ENCODE results near the gene ATP5PD.
A peak's percentile ranks its signal among the peaks of the same experiment; 100 is the strongest.
"Not testable (repeated sequence)": the region's sequence is repeated elsewhere in the genome, so short reads cannot be mapped to it uniquely, and the experiment has no call there.

The ATP5PD gene

GRCh38 chr17:75020331-75021110, 26.2 kb downstream of the ATP5PD start:
- no peak for DNase-seq
- ATAC-seq = no peak

- no peak for DNase-seq
- no peak for ATAC-seq
These were observed 27.1 kb downstream of the ATP5PD start for GRCh38 chr17:75019710-75020109.

GRCh38 chr17:75019146-75019545, 27.6 kb downstream of the ATP5PD start:
- no peak for DNase-seq
- no peak for ATAC-seq

GRCh38 chr17:75013092-75013559, 33.6 kb downstream of the ATP5PD start:
- no peak for ATAC-seq
- no peak for DNase-seq

- DNase-seq (peak; percentile 88), ATAC-seq (peak; percentile 94)
These were observed 34.2 kb downstream of the ATP5PD start, which contains the start of gene MRPL58 for GRCh38 chr17:75012346-75013091. Gene MRPL58, plus strand, starts transcription at chr17:75012670. Its CDS starts 17 bp downstream, at chr17:75012687.

GRCh38 chr17:75012096-75012345, 34.7 kb downstream of the ATP5PD start:
- no peak for DNase-seq
- no peak for ATAC-seq

- ATAC-seq (no peak), DNase-seq (no peak)
These were observed 35.2 kb downstream of the ATP5PD start for GRCh38 chr17:75011401-75012095.

GRCh38 chr17:75010683-75011400, 35.9 kb downstream of the ATP5PD start:
- peak; percentile 15 for ATAC-seq
- peak; percentile 32 for DNase-seq

GRCh38 chr17:75009139-75009724, 37.5 kb downstream of the ATP5PD start:
- DNase-seq (no peak), ATAC-seq (no peak)

- DNase-seq (no peak), ATAC-seq (no peak)
These were observed 38.4 kb downstream of the ATP5PD start for GRCh38 chr17:75008373-75008772.

GRCh38 chr17:75006653-75007052, 40.1 kb downstream of the ATP5PD start:
- DNase-seq (no peak), ATAC-seq (no peak)

GRCh38 chr17:75006084-75006483, 40.7 kb downstream of the ATP5PD start:
- not testable (repeated sequence) for ATAC-seq, DNase-seq

GRCh38 chr17:75005291-75005690, 41.5 kb downstream of the ATP5PD start:
- DNase-seq = no peak
- no peak for ATAC-seq

GRCh38 chr17:75004371-75004770, 42.4 kb downstream of the ATP5PD start:
- DNase-seq = no peak
- no peak for ATAC-seq

GRCh38 chr17:75003957-75004355, 42.8 kb downstream of the ATP5PD start:
- ATAC-seq = no peak
- DNase-seq = no peak

- DNase-seq = no peak
- ATAC-seq = no peak
These were observed 43.5 kb downstream of the ATP5PD start for GRCh38 chr17:75003070-75003956.

- ATAC-seq (peak; percentile 29), DNase-seq (no peak)
These were observed 44.6 kb downstream of the ATP5PD start for GRCh38 chr17:75001915-75002843.

- ATAC-seq (no peak), DNase-seq (no peak)
These were observed 47.2 kb downstream of the ATP5PD start for GRCh38 chr17:74999523-74999922.

- no peak for DNase-seq
- no peak for ATAC-seq
These were observed 48.0 kb downstream of the ATP5PD start for GRCh38 chr17:74998783-74999182.

- no peak for ATAC-seq
- no peak for DNase-seq
These were observed 50.9 kb downstream of the ATP5PD start for GRCh38 chr17:74995847-74996246.
